GM12864 (cell line): ENCODE data around the gene SLC4A5.

ENCODE experiments used
- DNase-seq: peaks from one replicate; pipeline ENCODE4 v3.0.0-alpha.2; 2011; ENCODE audit warnings: low read depth
- H3K4me3 ChIP-seq: 2 replicates; pipeline ENCODE4 v1.5.1; 2011; ENCODE audit warnings: mild to moderate bottlenecking, low read depth, low read length, control low read depth
- TF ChIP-seq, protein P1 (sequence below): IDR thresholded peaks from 2 replicates; pipeline ENCODE4 v1.5.1; 2011; ENCODE audit warnings: low read depth, mild to moderate bottlenecking, moderate library complexity, low read length, control low read depth, inconsistent platforms; ENCODE audit errors: missing control alignments

The SLC4A5 gene

GRCh38 chr2:74292751-74293150, 50.5 kb downstream of the SLC4A5 start:
- no peak for DNase-seq
- TF ChIP-seq, protein P1, sequence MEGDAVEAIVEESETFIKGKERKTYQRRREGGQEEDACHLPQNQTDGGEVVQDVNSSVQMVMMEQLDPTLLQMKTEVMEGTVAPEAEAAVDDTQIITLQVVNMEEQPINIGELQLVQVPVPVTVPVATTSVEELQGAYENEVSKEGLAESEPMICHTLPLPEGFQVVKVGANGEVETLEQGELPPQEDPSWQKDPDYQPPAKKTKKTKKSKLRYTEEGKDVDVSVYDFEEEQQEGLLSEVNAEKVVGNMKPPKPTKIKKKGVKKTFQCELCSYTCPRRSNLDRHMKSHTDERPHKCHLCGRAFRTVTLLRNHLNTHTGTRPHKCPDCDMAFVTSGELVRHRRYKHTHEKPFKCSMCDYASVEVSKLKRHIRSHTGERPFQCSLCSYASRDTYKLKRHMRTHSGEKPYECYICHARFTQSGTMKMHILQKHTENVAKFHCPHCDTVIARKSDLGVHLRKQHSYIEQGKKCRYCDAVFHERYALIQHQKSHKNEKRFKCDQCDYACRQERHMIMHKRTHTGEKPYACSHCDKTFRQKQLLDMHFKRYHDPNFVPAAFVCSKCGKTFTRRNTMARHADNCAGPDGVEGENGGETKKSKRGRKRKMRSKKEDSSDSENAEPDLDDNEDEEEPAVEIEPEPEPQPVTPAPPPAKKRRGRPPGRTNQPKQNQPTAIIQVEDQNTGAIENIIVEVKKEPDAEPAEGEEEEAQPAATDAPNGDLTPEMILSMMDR: no peak
- no peak overlapping the region for H3K4me3 ChIP-seq

- TF ChIP-seq, protein P1: no peak
- H3K4me3 ChIP-seq: no peak overlapping the region
- no peak for DNase-seq
Observed at GRCh38 chr2:74291886-74292621, 51.2 kb downstream of the SLC4A5 start.

DNA sequence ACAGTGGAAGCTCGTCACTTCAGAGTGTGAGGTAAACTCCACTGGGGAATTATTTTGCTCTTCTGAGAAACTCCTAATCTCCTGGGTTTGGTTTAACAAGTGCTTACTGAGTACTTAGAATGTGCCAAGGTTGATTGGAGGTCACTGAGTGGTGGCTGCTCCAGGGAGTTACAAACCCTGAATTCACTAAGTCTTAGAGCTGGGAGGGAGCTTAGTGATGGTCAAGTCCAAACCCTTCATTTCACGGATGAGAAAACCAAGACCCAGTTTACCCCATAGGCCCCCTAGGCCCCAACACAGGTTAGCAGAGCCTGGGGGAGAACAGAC, 52.0 kb downstream of the SLC4A5 start:
- no peak for DNase-seq
- TF ChIP-seq, protein P1: no peak
- H3K4me3 ChIP-seq: no peak overlapping the region

DNA sequence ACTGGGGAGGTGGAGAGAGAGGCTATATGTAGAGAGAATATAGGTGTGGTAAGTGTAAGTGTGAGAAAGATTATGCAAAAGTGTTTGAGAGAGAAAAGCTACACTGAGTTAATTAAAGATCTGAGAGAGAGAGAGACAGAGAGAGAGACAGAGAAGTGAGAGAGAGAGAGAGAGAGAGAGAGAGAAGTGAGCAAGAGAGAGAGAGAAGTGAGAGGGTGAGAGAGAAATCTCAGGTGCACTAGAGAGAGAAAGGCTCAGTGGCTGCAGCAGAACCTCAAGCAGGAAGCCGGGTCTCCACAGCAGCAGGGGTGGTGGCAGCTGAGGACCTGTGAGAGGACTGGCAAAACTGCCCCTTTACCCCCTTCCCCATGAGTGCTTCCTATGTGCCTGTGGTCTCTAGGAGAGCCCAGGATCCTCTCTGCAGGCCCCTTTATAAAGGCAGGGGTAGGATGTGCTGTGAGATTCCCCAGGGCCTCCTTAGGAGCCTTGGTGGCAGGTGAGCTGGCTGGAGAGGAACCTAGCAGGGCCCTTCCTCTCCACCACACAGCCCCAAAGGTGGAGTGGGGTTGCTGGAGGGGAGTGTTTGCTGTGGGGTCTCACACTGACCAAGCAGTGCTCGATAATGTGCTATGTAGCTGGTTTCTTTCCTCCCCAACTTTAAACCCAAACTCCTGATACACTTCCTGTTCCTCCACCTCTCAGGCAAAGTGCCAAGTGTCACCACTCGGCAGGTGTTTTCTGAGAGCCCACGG, 52.6 kb downstream of the SLC4A5 start:
- TF ChIP-seq, protein P1: no peak
- no peak overlapping the region; the same call in 1 of the 2 replicates for H3K4me3 ChIP-seq
- DNase-seq: peak; percentile 72

- TF ChIP-seq, protein P1: no peak
- no peak for DNase-seq
- H3K4me3 ChIP-seq: no peak overlapping the region; the same call in 1 of the 2 replicates
Observed at GRCh38 chr2:74290066-74290465, 53.1 kb downstream of the SLC4A5 start.

GRCh38 chr2:74286725-74287124, 56.5 kb downstream of the SLC4A5 start:
- no peak overlapping the region for H3K4me3 ChIP-seq
- TF ChIP-seq, protein P1: no peak
- no peak for DNase-seq
